Measurements from ENCODE around the gene MSH2.
"Not testable (repeated sequence)": the region's sequence is repeated elsewhere in the genome, so short reads cannot be mapped to it uniquely, and the experiment has no call there.

Gene MSH2

GRCh38 chr2:47451790-47452189, 48.8 kb downstream of the MSH2 start:
- Histone ChIP-seq H3K27ac (no peak overlapping the region), H3K27me3 (no peaks in the 10 kb centered on the region), H3K4me3 (no peak overlapping the region), H3K4me1 (peaks cover 0 to 26% (median 11%) of the 10 kb centered on the region in 10 experiments; a peak in 11 of 20 replicates), H3K4me2 (no peak overlapping the region), H3K9ac (no peak overlapping the region), H4K20me1 (no peaks in the 10 kb centered on the region), H3K36me3 (peaks cover 45 to 100% (median 97%) of the 10 kb centered on the region in 11 experiments; a peak in 21 of 22 replicates), H3K9me3 (replicated peaks in 1 of 11) (peaks cover 0 to 52% (median 34%) of the 10 kb centered on the region in 11 experiments; a peak in 20 of 22 replicates)
- no peak for TF ChIP-seq Cebpa-rat (IDR thresholded peaks at IDR 0.05)

- no peak for TF ChIP-seq Cebpa-rat (IDR thresholded peaks at IDR 0.05)
- no peak overlapping the region for H3K4me3 ChIP-seq
- H3K4me1 ChIP-seq, result peaks cover 7 to 36% (median 21%) of the 10 kb centered on the region in 10 experiments
- no peaks in the 10 kb centered on the region for H3K27me3 ChIP-seq
- no peaks in the 10 kb centered on the region for H4K20me1 ChIP-seq
- peaks cover 0 to 62% (median 42%) of the 10 kb centered on the region in 11 experiments; a peak in 21 of 22 replicates for H3K9me3 ChIP-seq (replicated peaks in 1 of 11)
- H3K4me2 ChIP-seq, result no peak overlapping the region
- H3K36me3 ChIP-seq, result peaks cover 39 to 100% (median 95%) of the 10 kb centered on the region in 11 experiments; a peak in 21 of 22 replicates
- H3K27ac ChIP-seq, result no peak overlapping the region
- no peak overlapping the region for H3K9ac ChIP-seq
Observed at GRCh38 chr2:47452761-47453160, 49.8 kb downstream of the MSH2 start.

- H3K36me3 ChIP-seq, result peaks cover 20 to 99% (median 91%) of the 10 kb centered on the region in 11 experiments; a peak in 20 of 22 replicates
- not testable (repeated sequence) for H3K9ac ChIP-seq, H3K4me3 ChIP-seq, H4K20me1 ChIP-seq, H3K27me3 ChIP-seq, H3K27ac ChIP-seq, H3K4me2 ChIP-seq
- H3K4me1 ChIP-seq, result peaks cover 13 to 29% (median 24%) of the 10 kb centered on the region in 10 experiments
- H3K9me3 ChIP-seq (replicated peaks in 1 of 11), result peaks cover 0 to 81% (median 62%) of the 10 kb centered on the region in 11 experiments; a peak in 21 of 22 replicates
Observed at GRCh38 chr2:47454818-47455217, 51.9 kb downstream of the MSH2 start.

GRCh38 chr2:47455411-47455810, 52.5 kb downstream of the MSH2 start:
- Histone ChIP-seq H3K4me3 (no peak overlapping the region), H3K36me3 (peaks cover 17 to 99% (median 91%) of the 10 kb centered on the region in 11 experiments; a peak in 20 of 22 replicates)
- no peak for TF ChIP-seq Cebpa-rat (IDR thresholded peaks at IDR 0.05)

GRCh38 chr2:47456851-47457250, 53.9 kb downstream of the MSH2 start:
- no peak for TF ChIP-seq Cebpa-rat (IDR thresholded peaks at IDR 0.05)
- Histone ChIP-seq H3K36me3 (peaks cover 11 to 98% (median 83%) of the 10 kb centered on the region in 11 experiments; a peak in 20 of 22 replicates), H3K4me3 (no peak overlapping the region), H3K4me2 (peak overlapping the region in 8 of 11 experiments; percentile 23 to 70 (median 50); a peak in 12 of 22 replicates), H3K27ac (peak overlapping the region in 2 of 11 experiments; percentile 25 to 56; a peak in 2 of 22 replicates), H3K9ac (no peak overlapping the region), H3K9me3 (replicated peaks in 1 of 11) (peaks cover 0 to 68% (median 55%) of the 10 kb centered on the region in 11 experiments; a peak in 21 of 22 replicates), H3K27me3 (no peaks in the 10 kb centered on the region), H3K4me1 (peaks cover 13 to 29% (median 22%) of the 10 kb centered on the region in 10 experiments), H4K20me1 (no peaks in the 10 kb centered on the region)

More at GRCh38 chr2:47455411-47455810, 52.5 kb downstream of the MSH2 start:
- Histone ChIP-seq H3K9me3 (replicated peaks in 1 of 11) (peaks cover 0 to 82% (median 62%) of the 10 kb centered on the region in 11 experiments; a peak in 21 of 22 replicates), H3K27ac (no peak overlapping the region), H3K4me1 (peaks cover 13 to 29% (median 22%) of the 10 kb centered on the region in 10 experiments), H3K9ac (no peak overlapping the region), H3K4me2 (no peak overlapping the region), H4K20me1 (no peaks in the 10 kb centered on the region), H3K27me3 (no peaks in the 10 kb centered on the region)

GRCh38 chr2:47457268-47457667, 54.3 kb downstream of the MSH2 start:
- no peak for TF ChIP-seq Cebpa-rat (IDR thresholded peaks at IDR 0.05)
- peaks cover 11 to 98% (median 83%) of the 10 kb centered on the region in 11 experiments; a peak in 20 of 22 replicates for H3K36me3 ChIP-seq
- no peak overlapping the region for H3K9ac ChIP-seq

GRCh38 chr2:47459021-47459420, 56.1 kb downstream of the MSH2 start:
- Histone ChIP-seq H4K20me1 (no peaks in the 10 kb centered on the region), H3K4me2 (peak overlapping the region in 1 of 11 experiments; percentile 47; a peak in 3 of 22 replicates), H3K9me3 (replicated peaks in 1 of 11) (peaks cover 0 to 59% (median 52%) of the 10 kb centered on the region in 11 experiments; a peak in 21 of 22 replicates), H3K4me1 (peaks cover 13 to 29% (median 22%) of the 10 kb centered on the region in 10 experiments), H3K27me3 (no peaks in the 10 kb centered on the region), H3K27ac (peak overlapping the region in 6 of 11 experiments; percentile 2 to 56 (median 38); a peak in 6 of 22 replicates), H3K9ac (no peak overlapping the region), H3K4me3 (peak overlapping the region in 1 of 10 experiments; percentile 15; a peak in 1 of 20 replicates), H3K36me3 (peaks cover 22 to 100% (median 83%) of the 10 kb centered on the region in 11 experiments)
- TF ChIP-seq Cebpa-rat (IDR thresholded peaks at IDR 0.05), result no peak

More at GRCh38 chr2:47457268-47457667, 54.3 kb downstream of the MSH2 start:
- peak overlapping the region; percentile 23 to 70 (median 50) for H3K4me2 ChIP-seq
- peaks cover 0 to 68% (median 55%) of the 10 kb centered on the region in 11 experiments; a peak in 21 of 22 replicates for H3K9me3 ChIP-seq (replicated peaks in 1 of 11)
- H3K27ac ChIP-seq, result peak overlapping the region in 9 of 11 experiments; percentile 3 to 58 (median 38); a peak in 15 of 22 replicates
- no peaks in the 10 kb centered on the region for H3K27me3 ChIP-seq
- no peaks in the 10 kb centered on the region for H4K20me1 ChIP-seq
- H3K4me3 ChIP-seq, result peak overlapping the region in 5 of 10 experiments; percentile 6 to 40 (median 35); a peak in 4 of 20 replicates
- peaks cover 13 to 29% (median 22%) of the 10 kb centered on the region in 10 experiments for H3K4me1 ChIP-seq

GRCh38 chr2:47460766-47461165, 57.8 kb downstream of the MSH2 start:
- H3K4me1 ChIP-seq, result peaks cover 13 to 29% (median 22%) of the 10 kb centered on the region in 10 experiments
- H3K36me3 ChIP-seq, result peaks cover 16 to 100% (median 83%) of the 10 kb centered on the region in 11 experiments
- no peak for TF ChIP-seq Cebpa-rat (IDR thresholded peaks at IDR 0.05)
- H3K9me3 ChIP-seq (replicated peaks in 1 of 11), result peaks cover 0 to 42% (median 36%) of the 10 kb centered on the region in 11 experiments; a peak in 18 of 22 replicates
- no peaks in the 10 kb centered on the region for H3K27me3 ChIP-seq
- no peak overlapping the region for H3K4me2 ChIP-seq
- no peak overlapping the region for H3K9ac ChIP-seq
- H4K20me1 ChIP-seq, result no peaks in the 10 kb centered on the region
- H3K4me3 ChIP-seq, result no peak overlapping the region
- H3K27ac ChIP-seq, result no peak overlapping the region

GRCh38 chr2:47471429-47472116, 68.6 kb downstream of the MSH2 start:
- Histone ChIP-seq H4K20me1 (no peaks in the 10 kb centered on the region), H3K27ac (no peak overlapping the region)
- TF ChIP-seq Cebpa-rat (IDR thresholded peaks at IDR 0.05), result no peak

More at GRCh38 chr2:47471429-47472116, 68.6 kb downstream of the MSH2 start:
- H3K9me3 ChIP-seq (replicated peaks in 1 of 11), result no peaks in the 10 kb centered on the region
- peaks cover 44 to 100% (median 91%) of the 10 kb centered on the region in 11 experiments for H3K36me3 ChIP-seq
- no peak overlapping the region for H3K9ac ChIP-seq
- H3K4me1 ChIP-seq, result peaks cover 0 to 8% (median 0%) of the 10 kb centered on the region in 10 experiments; a peak in 6 of 20 replicates
- H3K27me3 ChIP-seq, result no peaks in the 10 kb centered on the region
- H3K4me2 ChIP-seq, result no peak overlapping the region
- no peak overlapping the region for H3K4me3 ChIP-seq

All from BLaER1 treated with 17β-estradiol and CSF1 and Interleukin-3, amounts not matched to agents 10 nM and 100 nM (cell line).